GM19455 (cell line): Measurements from ENCODE around the gene CRACR2B.
A peak's percentile ranks its signal among the peaks of the same experiment; 100 is the strongest.

Experiments used
- ATAC-seq: cut with Tn5 transposase; IDR thresholded peaks from one replicate; pipeline ENCODE4 v1.9.1; 2021; ENCODE audit not compliant: unreplicated experiment

CRACR2B gene

GRCh38 chr11:810040-810567 is 17.6 kb upstream of the CRACR2B start:
- peak; percentile 2 for ATAC-seq

- ATAC-seq: no peak
These were observed 16.1 kb upstream of the CRACR2B start for GRCh38 chr11:811446-812245.

DNA sequence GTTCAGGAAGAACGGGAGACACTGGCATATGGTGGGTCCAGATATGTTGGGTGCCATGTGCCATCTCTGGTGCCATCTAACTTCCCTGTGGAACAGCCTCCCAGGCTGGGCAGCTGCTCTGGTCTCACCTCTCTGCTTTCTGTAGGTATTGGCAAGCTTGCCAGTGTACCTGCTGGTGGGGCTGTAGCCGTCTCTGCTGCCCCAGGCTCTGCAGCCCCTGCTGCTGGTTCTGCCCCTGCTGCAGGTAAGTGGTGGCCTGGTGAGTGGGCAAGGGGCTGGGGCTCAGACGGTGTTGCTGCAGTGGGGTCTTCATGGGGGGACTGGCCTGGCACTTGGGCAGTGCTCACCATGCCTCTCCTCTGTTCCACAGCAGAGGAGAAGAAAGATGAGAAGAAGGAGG is 15.3 kb upstream of the CRACR2B start:
- ATAC-seq: no peak

DNA sequence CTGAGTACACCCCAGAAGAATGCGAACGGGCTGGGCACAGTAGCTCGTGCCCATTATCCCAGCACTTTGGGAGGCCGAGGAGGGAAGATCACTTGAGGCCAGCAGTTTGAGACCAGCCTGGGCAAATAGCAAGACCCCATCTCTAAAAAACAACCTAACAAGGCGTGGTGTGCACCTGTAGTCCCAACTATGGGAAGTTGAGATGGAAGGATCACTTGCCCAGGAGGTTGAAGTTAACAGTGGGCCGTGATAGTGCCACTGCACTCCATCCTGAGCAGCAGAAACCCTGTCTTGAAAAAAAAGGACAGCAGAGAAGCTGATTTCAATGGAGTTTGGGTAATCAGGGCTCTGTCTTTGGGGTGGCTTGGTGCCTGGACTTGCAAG is 14.7 kb upstream of the CRACR2B start:
- no peak for ATAC-seq

- ATAC-seq: no peak
These were observed 14.1 kb upstream of the CRACR2B start for GRCh38 chr11:813456-814096.

DNA sequence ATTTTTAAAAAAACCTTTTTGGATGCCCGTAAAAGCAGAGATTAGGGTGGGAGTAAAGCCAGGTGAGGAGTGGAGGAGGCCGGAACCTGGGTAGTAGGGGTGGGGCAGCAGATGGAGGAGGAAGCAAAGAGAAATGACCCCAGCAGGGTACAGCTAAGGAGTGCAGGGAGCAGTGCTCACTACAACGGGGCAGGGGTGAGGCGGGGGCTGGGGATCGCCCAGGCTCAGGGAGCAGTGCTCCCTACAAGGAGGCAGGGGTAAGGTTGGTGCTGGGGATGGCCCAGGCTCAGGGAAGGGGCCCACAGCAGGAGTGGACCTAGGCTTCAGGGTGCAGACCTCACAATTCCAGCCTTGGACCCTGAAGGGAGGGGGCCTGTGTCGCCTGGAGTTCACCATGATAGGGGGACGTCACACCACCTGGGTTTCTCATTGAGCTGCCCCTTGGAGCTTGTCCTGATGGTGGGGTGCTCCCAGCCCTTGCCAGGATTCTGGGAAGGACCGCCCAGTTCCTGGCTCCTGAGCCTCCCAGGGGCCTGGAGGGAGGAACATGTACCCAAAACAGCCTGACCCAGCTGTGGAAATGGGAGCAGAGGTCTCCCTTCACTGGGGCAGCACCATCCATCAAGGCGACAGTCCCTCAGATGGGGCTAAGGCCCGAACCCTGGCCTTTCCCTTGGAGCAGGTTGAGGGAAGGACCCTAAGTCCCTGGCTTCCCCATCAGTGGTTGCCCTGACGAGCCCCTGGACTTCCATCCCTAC is 11.9 kb upstream of the CRACR2B start:
- no peak for ATAC-seq

DNA sequence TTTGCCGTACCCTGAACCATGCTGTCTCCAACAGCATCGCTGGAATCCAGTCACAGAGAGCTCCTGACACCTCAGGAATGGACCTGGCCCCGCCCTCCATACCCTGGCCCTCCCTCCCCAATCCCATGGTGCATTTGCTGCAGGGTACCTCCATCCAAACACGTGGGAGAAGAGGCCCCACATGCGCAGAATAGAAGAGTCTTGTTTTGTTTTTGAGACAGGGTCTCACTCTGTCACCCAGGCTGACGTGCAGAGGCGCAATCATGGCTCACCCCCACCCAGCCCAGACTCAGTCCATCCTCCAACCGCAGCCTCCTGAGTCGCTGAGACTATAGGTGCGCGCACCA is 11.3 kb upstream of the CRACR2B start:
- no peak for ATAC-seq

DNA sequence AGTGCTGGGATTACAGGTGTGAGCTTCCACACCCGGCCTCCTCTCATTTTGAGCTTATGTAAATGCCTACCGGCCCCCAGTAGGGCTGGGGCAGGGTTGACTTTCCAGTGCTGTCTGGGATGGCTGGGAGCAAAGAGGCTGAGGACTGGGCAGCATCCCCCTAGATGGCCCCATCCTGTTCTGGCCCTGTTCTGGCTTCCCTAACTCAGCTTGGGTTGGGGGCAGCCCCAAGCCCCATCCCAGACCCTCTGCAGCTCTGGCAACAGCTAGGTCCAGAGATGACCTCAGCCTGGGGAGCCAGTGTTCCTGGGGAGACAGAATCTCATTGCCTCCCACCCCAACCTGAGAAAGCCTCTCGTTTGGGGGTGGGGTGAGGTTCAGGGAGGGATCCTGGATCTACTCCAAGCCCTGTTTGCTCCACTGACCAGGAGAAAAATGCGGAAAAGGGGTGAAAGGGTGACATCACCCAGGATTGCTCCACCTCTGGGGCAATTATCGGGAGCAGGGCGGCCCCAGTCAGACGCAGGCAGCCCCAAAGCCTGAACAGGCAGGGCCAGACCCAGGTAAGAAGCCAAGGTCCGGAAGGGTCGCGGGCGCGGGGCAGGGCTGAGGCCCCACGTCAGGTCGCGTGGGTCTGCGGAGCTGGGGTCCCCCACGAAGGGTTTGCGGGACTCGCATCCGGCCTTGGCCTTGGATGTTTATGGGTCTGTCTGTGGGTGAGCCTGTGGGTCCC is 9.2 kb upstream of the CRACR2B start, which contains the start of gene PNPLA2:
Gene PNPLA2, plus strand, starts transcription at position 519 of the 733 bp plus-strand sequence. CDS start 805 bp downstream, outside the sequence.
- no peak for ATAC-seq

DNA sequence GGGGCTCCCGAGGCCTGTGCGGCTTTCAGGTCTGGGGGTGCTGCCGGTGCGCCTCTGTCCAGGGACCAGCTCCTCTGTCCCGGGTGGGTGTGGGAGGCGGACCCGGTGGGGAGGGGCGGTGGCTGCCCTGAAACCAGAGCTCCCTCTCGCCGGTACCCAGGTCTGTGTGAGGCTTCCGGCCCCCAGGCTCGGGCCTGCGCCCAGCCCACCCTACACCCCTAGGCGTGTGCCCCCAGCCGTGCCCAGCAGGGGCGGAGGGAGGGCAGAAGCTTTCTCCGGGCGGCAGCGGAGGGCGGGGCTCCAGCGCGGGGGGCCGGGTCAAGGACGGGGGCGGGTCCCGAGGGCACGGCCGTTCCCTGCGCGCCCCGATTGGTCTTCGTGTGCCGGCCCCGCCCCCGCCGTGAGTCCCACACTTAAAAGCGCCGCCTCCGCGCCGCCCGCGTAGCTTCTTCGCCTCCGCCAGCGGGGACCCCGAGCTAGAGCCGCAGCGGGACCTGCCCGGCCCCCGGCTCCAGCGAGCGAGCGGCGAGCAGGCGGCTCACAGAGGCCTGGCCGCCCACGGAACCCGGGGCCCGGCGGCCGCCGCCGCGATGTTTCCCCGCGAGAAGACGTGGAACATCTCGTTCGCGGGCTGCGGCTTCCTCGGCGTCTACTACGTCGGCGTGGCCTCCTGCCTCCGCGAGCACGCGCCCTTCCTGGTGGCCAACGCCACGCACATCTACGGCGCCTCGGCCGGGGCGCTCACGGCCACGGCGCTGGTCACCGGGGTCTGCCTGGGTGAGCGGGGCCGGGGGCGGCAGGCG is 8.4 kb upstream of the CRACR2B start:
- ATAC-seq: peak; percentile 69

GRCh38 chr11:819943-820649 is 7.6 kb upstream of the CRACR2B start:
- peak; percentile 71 for ATAC-seq

DNA sequence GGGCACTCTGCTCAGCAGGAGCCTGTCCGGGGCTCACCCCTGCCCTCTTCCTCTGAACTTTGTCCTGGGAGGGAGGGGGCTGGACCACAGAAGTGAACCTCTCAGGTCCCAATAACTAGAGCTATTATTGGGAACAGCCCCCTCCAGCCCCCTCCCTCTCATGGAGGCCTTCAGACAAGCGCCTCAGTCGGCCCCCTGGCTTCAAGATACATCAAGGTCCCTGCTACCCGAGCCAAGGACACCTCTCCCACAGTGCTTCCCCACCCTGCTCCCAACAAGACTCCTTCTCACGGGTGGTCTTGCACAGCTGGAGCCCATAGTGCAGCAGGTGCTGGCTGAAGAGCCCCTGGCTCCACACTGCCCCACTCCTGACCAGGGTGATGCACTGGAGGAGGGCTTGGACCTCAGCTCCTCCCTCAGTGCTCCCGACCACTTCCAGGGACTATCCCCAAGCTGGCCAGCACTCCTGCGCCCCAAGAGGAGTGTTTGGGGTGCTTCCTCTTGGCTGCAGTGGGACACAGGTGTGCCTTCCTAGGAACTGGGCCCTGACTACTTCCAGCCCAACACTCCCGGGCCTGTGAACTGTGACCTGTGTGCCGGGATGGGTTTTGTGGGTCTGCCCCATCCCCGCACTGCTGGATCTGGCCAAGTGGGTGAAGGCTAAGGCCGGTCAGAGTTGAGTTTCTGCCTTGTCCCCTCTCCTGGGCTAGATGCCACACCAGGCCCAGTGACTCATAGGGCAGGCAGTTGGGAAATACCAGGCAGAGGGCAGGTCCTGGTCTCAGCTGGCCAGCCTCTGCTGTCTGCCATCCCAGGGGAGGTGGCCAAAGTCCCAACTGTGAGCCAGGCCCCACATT is 6.8 kb upstream of the CRACR2B start:
- ATAC-seq: no peak

GRCh38 chr11:821512-822371 is 6.0 kb upstream of the CRACR2B start:
- ATAC-seq: no peak

DNA sequence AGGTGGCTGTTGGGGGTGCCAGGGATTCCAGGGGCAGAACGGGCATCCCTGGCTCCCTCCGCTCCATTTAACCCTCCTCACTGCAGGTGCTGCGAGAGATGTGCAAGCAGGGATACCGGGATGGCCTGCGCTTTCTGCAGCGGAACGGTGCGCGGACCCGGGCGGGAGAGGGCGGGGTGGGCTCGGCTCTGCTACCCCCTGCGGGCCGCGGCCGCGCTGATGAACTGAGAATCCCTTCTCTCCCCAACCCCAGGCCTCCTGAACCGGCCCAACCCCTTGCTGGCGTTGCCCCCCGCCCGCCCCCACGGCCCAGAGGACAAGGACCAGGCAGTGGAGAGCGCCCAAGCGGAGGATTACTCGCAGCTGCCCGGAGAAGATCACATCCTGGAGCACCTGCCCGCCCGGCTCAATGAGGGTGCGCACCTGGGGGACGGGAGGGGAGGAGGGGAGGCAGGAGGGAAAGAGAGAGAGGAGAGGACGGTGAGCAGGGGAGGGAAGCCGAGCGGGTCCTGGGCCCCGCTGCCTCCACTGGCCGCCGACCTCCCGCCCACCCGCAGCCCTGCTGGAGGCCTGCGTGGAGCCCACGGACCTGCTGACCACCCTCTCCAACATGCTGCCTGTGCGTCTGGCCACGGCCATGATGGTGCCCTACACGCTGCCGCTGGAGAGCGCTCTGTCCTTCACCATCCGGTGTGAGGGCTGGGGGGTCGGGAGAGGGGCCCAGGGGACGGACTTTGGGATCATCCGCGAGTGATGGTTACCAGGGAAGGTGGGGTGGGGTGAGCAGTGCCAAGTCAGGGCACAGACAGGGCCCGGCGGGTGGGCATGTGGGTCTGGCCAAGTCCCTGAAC is 4.1 kb upstream of the CRACR2B start:
- no peak for ATAC-seq

DNA sequence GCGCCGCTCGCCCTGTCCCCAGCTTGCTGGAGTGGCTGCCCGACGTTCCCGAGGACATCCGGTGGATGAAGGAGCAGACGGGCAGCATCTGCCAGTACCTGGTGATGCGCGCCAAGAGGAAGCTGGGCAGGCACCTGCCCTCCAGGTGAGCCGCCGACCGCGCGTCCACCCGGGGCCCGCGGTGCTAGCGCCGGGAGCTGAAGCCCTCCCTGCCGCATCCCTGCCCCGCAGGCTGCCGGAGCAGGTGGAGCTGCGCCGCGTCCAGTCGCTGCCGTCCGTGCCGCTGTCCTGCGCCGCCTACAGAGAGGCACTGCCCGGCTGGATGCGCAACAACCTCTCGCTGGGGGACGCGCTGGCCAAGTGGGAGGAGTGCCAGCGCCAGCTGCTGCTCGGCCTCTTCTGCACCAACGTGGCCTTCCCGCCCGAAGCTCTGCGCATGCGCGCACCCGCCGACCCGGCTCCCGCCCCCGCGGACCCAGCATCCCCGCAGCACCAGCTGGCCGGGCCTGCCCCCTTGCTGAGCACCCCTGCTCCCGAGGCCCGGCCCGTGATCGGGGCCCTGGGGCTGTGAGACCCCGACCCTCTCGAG is 3.3 kb upstream of the CRACR2B start:
- no peak for ATAC-seq

GRCh38 chr11:824942-825341 is 2.8 kb upstream of the CRACR2B start:
- no peak for ATAC-seq
